HFF-Myc (cell line): Measurements from ENCODE around the gene EDN2.

ENCODE experiments used
- DNase-seq: peaks from one replicate; pipeline ENCODE4 v3.0.0-alpha.2; 2011; ENCODE audit warnings: low read depth; ENCODE audit errors: extremely low read depth
- H3K4me3 ChIP-seq: replicated peaks from 2 replicates; pipeline ENCODE4 v1.5.1; 2011; ENCODE audit warnings: low read depth, mild to moderate bottlenecking, control low read depth, low read length
- CTCF ChIP-seq: IDR thresholded peaks from 2 replicates; pipeline ENCODE4 v1.5.1; 2012; ENCODE audit warnings: mild to moderate bottlenecking, low read depth, low read length, control low read depth; ENCODE audit errors: missing control alignments

EDN2 gene

DNA sequence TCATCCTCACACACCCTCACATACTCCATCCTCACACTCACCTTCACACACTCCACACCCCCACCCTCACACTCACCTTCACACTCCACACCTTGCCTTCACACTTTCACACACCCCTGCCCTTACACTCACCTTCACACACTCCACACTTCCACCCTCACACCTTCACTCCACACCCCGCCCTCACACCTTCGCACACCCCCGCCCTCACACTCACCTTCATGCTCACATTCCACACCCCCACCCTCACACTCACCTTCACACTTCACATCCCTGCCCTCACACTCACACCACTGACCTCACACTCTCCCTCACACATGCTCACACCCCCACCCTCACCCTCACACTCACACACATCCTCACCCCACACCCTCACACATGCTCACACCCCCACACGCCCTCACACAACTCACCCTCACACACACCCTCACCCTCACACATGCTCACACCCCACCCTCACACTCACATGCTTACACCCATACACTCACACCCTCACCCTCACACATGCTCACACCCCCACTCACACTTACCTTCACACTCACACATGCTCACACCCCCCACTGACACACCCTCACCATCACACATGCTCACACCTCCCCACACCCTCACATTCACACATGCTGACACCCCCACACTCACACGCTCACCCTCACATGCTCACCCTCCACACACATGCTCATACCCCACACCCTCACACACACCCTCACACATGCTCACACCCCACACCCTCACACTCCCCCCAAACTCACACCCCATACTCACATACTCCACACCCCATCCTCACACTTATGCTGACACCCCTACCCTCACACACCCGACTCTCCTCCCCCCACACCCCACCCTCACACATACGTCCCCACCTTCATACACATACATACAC, 44.5 kb upstream of the EDN2 start:
- TF ChIP-seq CTCF, result no peak
- no peak for DNase-seq
- H3K4me3 ChIP-seq, result no peak overlapping the region

DNA sequence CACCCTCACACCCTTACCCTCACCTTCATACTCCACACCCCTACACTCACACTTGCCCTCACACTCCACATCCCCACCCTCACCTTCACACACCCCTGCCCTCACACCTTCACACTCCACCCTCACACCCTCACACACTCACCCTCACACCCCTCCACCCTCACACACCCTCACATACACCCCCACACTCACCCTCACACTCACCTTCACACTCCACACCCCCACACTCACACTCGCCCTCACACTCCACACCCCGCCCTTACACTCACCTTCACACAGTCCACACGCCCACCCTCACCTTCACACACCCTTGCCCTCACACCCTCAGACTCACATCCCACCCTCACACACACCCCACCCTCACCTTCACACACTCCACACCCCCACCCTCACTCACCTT, 43.6 kb upstream of the EDN2 start:
- DNase-seq, result no peak
- no peak overlapping the region for H3K4me3 ChIP-seq
- TF ChIP-seq CTCF, result no peak

DNA sequence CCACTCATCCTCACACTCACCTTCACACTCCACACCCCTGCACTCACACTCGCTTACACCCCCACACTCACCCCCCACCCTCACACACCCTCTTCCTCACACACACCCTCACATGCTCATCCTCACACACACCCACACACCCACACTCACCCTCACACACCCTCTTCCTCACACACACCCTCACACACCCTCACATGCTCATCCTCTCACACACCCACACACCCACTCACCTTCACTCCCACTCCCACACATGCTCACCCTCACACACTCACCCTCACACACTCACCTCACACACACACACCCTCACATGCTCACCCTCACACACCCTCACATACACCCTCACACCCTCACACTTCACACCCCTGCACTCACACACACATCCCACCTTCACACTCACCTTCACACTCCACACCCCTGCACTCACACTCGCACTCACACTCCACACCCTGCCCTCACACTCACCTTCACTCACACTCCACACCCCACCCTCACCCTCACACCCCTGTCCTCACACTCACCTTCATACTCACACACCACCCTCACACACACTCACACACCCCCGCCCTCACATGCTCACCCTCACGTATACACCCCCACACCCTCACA, 42.6 kb upstream of the EDN2 start:
- DNase-seq, result no peak
- no peak for TF ChIP-seq CTCF
- H3K4me3 ChIP-seq, result no peak overlapping the region

- no peak for TF ChIP-seq CTCF
- DNase-seq, result no peak
- H3K4me3 ChIP-seq, result no peak overlapping the region
Measured at GRCh38 chr1:41525891-41526587, 41.6 kb upstream of the EDN2 start.

DNA sequence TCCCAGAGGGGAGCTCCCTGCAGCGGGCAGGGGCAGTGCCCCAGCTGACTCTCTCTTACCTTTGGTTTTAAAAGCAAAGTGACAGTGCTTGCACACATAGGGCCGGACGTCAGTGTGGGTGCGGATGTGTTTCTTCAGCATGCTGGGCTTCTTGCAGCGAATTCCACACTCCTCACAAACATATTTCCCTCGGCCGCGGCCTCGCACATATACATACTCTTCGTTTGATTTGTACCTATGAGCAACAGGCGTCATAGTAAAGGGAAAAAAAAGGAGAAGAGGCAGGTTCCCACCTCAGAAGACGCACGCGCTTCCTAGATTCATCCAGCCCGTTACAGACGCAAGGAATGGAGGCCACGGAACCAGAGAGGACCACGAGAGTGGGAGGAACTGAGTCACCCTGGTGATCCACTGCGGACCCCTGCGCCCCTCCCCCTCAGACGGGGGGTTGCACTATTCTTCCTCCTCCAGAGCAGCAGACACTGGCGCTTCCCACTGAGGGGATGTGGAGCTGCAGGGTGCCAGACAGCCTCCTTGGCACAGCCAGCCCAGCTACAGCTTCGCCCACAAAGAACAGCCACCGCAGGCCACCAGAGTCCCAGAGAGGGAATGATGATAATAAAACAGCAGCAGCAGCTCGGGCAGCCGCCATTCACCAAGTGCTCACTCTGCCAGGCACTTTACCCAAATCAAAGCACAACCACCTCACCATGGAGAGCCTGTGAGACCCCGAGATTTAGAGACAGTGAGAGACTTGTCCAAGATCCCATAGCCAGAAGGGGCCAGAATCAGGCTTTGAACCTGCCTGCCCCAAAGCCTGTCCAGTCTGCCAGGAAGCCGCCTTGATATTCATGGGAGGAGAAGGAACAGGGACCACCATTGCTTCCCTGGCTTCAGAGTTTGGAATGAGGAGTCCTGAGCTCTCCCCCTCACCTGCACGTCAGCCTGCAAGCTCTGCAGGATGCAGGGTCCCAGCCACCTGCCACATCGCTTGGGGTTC, 40.5 kb upstream of the EDN2 start:
- TF ChIP-seq CTCF, result no peak
- DNase-seq, result no peak

DNA sequence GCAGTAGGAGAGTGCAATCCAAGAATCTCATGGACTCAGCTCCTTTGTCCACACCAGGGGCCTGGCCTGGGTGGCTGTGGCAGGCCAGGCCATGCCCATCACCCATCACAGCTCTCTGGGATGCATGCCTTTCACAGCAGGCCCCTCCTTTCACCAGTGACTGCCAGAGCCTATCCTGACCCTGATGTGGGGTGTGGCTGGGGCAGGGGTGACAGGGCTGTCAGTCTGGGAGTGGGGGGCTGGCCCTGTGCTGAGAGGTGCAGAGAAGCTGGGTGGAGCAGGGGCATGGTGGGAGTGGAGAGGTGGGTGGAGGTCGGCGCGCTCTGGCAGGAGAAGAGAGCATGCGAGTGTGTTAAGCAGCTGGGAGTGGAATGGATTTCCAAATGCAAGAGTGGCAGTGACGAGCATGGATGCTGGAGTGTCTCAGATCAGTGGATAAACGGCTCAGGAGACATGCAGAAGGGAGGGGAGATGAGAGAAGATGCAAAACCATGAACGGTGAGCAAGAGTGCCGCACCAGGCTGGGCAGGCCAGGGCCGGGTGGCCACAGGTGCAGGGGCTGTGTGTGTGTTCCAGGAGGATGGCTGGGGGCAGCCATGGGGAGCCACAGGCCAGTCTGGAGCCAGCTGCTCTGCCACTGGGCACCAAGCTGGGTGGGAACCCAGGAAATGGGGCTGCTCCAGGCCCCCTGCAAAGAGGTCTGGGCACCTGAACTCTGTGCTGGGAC, 39.6 kb upstream of the EDN2 start:
- TF ChIP-seq CTCF, result no peak
- no peak for DNase-seq
- H3K4me3 ChIP-seq, result no peak overlapping the region

More for the DNA sequence above, 40.5 kb upstream of the EDN2 start:
- H3K4me3 ChIP-seq, result no peak overlapping the region
